Liver (tissue), 9 donors: ENCODE results near the gene GLT6D1. TPM values are rescaled to one million over a fixed set of nuclear protein-coding genes. Genes with fewer than 3 reads are reported as not detected.

Source experiments
- DNase-seq: peaks from one replicate; pipeline ENCODE4 v3.0.0-alpha.2; 2017; ENCODE audit warnings: low spot score
- H3K27ac ChIP-seq, 2 donors: one replicate each; pipeline ENCODE4 v1.7.0; 2013; ENCODE audit warnings: inconsistent platforms in 2 of 2, low read length in 2 of 2, control low read depth in 1 of 2, low read depth in 1 of 2, mild to moderate bottlenecking in 1 of 2
- H3K27me3 ChIP-seq, 4 donors: one replicate each; pipeline versions ENCODE4 v1.6.1 to v1.7.0; 2013; ENCODE audit warnings: low read length in 3 of 4, inconsistent platforms in 1 of 4, mild to moderate bottlenecking in 1 of 4, moderate library complexity in 1 of 4; ENCODE audit not compliant: control insufficient read depth in 4 of 4, insufficient read depth in 4 of 4
- H3K36me3 ChIP-seq, 4 donors: one replicate each; pipeline versions ENCODE4 v1.6.1 to v1.7.0; 2013; ENCODE audit warnings: low read length in 3 of 4, mild to moderate bottlenecking in 3 of 4, low read depth in 1 of 4, moderate library complexity in 1 of 4; ENCODE audit not compliant: control insufficient read depth in 4 of 4, insufficient read depth in 3 of 4
- H3K4me1 ChIP-seq, 4 donors: one replicate each; pipeline versions ENCODE4 v1.6.1 to v1.7.0; 2013; ENCODE audit warnings: low read length in 3 of 4, mild to moderate bottlenecking in 3 of 4, moderate library complexity in 1 of 4; ENCODE audit not compliant: control insufficient read depth in 4 of 4, insufficient read depth in 4 of 4
- H3K4me3 ChIP-seq, 3 donors: one replicate each; pipeline versions ENCODE4 v1.6.1 to v1.7.0; 2013; ENCODE audit warnings: low read length in 3 of 3, control low read depth in 1 of 3, low read depth in 1 of 3, mild to moderate bottlenecking in 1 of 3
- H3K9ac ChIP-seq, 2 donors: one replicate each; pipeline ENCODE4 v1.7.0; 2013; ENCODE audit warnings: low read length in 2 of 2, mild to moderate bottlenecking in 2 of 2, moderate library complexity in 2 of 2, control low read depth in 1 of 2, low read depth in 1 of 2
- H3K9me3 ChIP-seq, 4 donors: one replicate each; pipeline versions ENCODE4 v1.6.1 to v1.7.0; 2013; ENCODE audit warnings: low read length in 3 of 4; ENCODE audit not compliant: control insufficient read depth in 4 of 4
- FOXA2 ChIP-seq: IDR thresholded peaks from 2 replicates; pipeline ENCODE4 v1.6.1; 2016; ENCODE audit warnings: antibody characterized with exemption
- HNF4A ChIP-seq, 2 donors: conservative IDR thresholded peaks; 2 replicates each; pipeline ENCODE4 v1.6.1; 2016; ENCODE audit warnings: antibody characterized with exemption in 2 of 2, mild to moderate bottlenecking in 2 of 2
- HNF4G ChIP-seq: IDR thresholded peaks from 2 replicates; pipeline ENCODE4 v1.6.1; 2016; ENCODE audit warnings: antibody characterized with exemption
- JUND ChIP-seq, 2 donors: IDR thresholded peaks; 2 replicates each; pipeline ENCODE4 v1.6.1; 2016; ENCODE audit warnings: antibody characterized with exemption in 2 of 2
- NR2F2 ChIP-seq: IDR thresholded peaks from 2 replicates; pipeline ENCODE4 v1.6.1; 2016; ENCODE audit warnings: antibody characterized with exemption
- RXRA ChIP-seq, 2 donors: IDR thresholded peaks; 2 replicates each; pipeline ENCODE4 v1.6.1; 2017 to 2018; ENCODE audit warnings: antibody characterized with exemption in 2 of 2, mild to moderate bottlenecking in 1 of 2
- TAF1 ChIP-seq: conservative IDR thresholded peaks from 2 replicates; pipeline ENCODE4 v1.6.1; 2016; ENCODE audit warnings: antibody characterized with exemption, mild to moderate bottlenecking
- YY1 ChIP-seq: IDR thresholded peaks from 2 replicates; pipeline ENCODE4 v1.6.1; 2016; ENCODE audit warnings: antibody characterized with exemption, mild to moderate bottlenecking
- WGBS: extraction: QIAGEN DNeasy Blood & Tissue Kit; methylation state at CpG from one replicate; pipeline ENCODE4 v1.1.7; 2013; 5-methylcytosine and 5-hydroxymethylcytosine counted together
- polyA plus RNA-seq, 2 donors: library from polyadenylated mRNA; stranded (reverse) in 1 of 2; unstranded in 1 of 2; fragments of 200-250 nt in 1 of 2; fragments of >200 nt in 1 of 2; fragmentation: Nextera tagmentation in 1 of 2; extraction: Ambion mirVana in 1 of 2; gene quantifications; one replicate each; pipeline versions ENCODE4 v1.2.1 to v1.2.3, GENCODE V29; 2013 to 2015
- total RNA-seq, 2 donors: library from RNA; depleted of rRNA; stranded (reverse); fragments of >200 nt; gene quantifications; one replicate each; pipeline ENCODE4 v1.2.3, GENCODE V29; 2014
- TF ChIP-seq, protein P1 (sequence below): IDR thresholded peaks from 2 replicates; pipeline ENCODE4 v1.6.1; 2016; ENCODE audit warnings: antibody characterized with exemption, mild to moderate bottlenecking
- donor health status: healthy.
- donor health status: healthy.
- donor health status: healthy.
- donor health status: healthy.
- donor health status: healthy.

Gene GLT6D1
- total and polyA plus RNA-seq, 4 donors = not detected

DNA sequence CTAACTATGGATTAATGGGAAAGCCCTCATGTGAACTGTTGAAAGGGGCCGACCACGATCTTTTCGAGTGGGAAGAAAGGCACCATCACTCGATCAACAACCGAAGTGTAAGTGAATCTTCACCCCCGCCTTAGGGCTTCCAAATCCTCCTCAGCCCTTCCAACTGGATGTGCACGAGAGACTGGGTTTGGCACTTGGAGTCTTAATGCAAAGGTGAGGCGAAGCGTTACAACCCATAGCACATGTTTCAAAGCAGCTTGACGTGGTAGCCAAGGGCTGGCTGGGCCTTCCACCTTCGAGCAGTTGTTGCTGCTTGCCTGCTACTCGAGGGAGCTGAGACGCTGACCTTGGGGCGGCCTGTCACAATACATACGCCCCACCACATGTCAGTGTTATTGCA is 18.1 kb upstream of the GLT6D1 start:
- no peak overlapping the region for H3K4me3 ChIP-seq
- H3K9me3 ChIP-seq = no peaks in the 10 kb centered on the region
- H3K36me3 ChIP-seq = no peaks in the 10 kb centered on the region
- 83% methylated on average over 15 of the region's 15 CpGs for WGBS
- no peaks in the 10 kb centered on the region for H3K27me3 ChIP-seq
- TF ChIP-seq, protein P1, sequence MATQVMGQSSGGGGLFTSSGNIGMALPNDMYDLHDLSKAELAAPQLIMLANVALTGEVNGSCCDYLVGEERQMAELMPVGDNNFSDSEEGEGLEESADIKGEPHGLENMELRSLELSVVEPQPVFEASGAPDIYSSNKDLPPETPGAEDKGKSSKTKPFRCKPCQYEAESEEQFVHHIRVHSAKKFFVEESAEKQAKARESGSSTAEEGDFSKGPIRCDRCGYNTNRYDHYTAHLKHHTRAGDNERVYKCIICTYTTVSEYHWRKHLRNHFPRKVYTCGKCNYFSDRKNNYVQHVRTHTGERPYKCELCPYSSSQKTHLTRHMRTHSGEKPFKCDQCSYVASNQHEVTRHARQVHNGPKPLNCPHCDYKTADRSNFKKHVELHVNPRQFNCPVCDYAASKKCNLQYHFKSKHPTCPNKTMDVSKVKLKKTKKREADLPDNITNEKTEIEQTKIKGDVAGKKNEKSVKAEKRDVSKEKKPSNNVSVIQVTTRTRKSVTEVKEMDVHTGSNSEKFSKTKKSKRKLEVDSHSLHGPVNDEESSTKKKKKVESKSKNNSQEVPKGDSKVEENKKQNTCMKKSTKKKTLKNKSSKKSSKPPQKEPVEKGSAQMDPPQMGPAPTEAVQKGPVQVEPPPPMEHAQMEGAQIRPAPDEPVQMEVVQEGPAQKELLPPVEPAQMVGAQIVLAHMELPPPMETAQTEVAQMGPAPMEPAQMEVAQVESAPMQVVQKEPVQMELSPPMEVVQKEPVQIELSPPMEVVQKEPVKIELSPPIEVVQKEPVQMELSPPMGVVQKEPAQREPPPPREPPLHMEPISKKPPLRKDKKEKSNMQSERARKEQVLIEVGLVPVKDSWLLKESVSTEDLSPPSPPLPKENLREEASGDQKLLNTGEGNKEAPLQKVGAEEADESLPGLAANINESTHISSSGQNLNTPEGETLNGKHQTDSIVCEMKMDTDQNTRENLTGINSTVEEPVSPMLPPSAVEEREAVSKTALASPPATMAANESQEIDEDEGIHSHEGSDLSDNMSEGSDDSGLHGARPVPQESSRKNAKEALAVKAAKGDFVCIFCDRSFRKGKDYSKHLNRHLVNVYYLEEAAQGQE = no peak
- TF ChIP-seq TAF1 (no peak), NR2F2 (no peak), RXRA (IDR thresholded peaks at IDR 0.05) (no peak)
- no peak overlapping the region for H3K27ac ChIP-seq
- H3K9ac ChIP-seq = no peak overlapping the region
- no peak for DNase-seq
- H3K4me1 ChIP-seq = no peaks in the 10 kb centered on the region

DNA sequence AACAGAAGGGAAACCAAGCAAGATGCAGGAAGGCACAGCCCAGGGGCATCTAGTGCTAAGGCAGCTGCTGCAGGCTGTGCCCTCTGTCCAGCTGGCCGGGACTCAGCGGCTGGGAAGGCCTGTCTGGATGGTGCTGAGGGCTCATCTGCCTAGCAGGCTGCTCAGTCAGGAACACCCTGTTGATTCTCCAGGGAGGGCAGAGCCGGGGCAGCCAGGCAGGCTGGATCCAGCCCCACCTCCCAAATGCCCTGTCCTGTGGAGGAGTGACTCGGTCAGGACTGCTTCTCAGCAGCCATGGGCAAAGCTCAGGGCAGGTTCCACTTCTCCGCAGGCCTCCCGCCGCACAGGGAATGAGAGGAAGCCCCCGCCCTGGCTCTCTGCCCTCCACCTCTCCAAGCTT is 16.0 kb upstream of the GLT6D1 start:
- DNase-seq = no peak
- H3K4me3 ChIP-seq = no peak overlapping the region
- WGBS = 78% methylated on average over 8 of the region's 8 CpGs

DNA sequence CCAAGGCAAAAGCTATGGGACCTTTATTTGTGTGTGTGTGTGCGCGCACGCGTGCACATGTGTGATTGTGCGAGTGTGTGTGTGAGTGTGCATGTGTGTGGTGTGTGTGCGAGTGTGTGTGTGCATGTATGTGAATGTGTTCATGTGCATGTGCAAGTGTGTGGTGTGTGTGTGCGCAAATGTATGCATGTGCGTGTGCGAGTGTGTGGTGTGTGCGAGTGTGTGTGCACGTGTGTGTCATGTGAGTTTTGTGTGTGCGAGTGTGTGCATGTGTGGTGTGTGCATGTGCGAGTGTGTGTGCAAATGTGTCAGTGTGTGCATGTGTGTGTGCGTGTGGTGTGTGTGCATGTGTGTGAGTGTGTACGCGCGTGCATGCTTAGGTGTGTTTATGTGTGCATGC is 11.1 kb upstream of the GLT6D1 start:
- 94% methylated on average over 17 of the region's 17 CpGs for WGBS
- DNase-seq = no peak
- no peak for TF ChIP-seq YY1
- no peak overlapping the region for H3K9ac ChIP-seq
- no peaks in the 10 kb centered on the region for H3K36me3 ChIP-seq
- H3K27ac ChIP-seq = no peak overlapping the region
- H3K4me3 ChIP-seq = no peak overlapping the region
- no peaks in the 10 kb centered on the region for H3K4me1 ChIP-seq
- H3K9me3 ChIP-seq = peaks cover 13 to 32% (median 14%) of the 10 kb centered on the region in 4 donors
- H3K27me3 ChIP-seq = no peaks in the 10 kb centered on the region

More for the DNA sequence above, 16.0 kb upstream of the GLT6D1 start:
- TF ChIP-seq HNF4A (conservative IDR thresholded peaks at IDR 0.05) = no peak
- no peak for TF ChIP-seq HNF4G
- TF ChIP-seq YY1 = no peak
- TF ChIP-seq RXRA (IDR thresholded peaks at IDR 0.05) = no peak
- Histone ChIP-seq H3K9me3 (peaks cover 0 to 2% (median 1%) of the 10 kb centered on the region in 4 donors), H3K9ac (no peak overlapping the region), H3K27ac (no peak overlapping the region), H3K27me3 (no peaks in the 10 kb centered on the region), H3K4me1 (no peaks in the 10 kb centered on the region), H3K36me3 (no peaks in the 10 kb centered on the region)

DNA sequence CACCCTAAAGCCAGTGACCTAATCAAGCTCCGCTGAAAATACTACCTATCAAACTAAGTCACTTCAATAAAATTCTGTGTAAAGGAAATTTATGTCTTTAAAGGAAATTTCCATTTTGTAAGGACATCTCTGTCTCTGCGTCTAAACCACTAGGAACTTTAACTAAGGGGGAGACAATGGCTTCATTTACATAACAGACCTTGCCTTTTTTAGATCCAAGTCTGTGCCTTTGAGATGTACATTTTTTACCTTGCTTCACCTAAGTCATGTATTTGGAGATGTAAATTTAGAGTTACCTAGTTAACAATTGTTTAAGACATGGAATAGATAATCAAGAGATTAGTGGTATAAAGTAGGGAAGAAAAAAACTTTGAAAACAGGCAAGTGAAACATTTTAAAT is 10.2 kb upstream of the GLT6D1 start:
- Histone ChIP-seq H3K27ac (no peak overlapping the region), H3K9me3 (peaks cover 19 to 41% (median 21%) of the 10 kb centered on the region in 4 donors), H3K27me3 (no peaks in the 10 kb centered on the region), H3K4me1 (no peaks in the 10 kb centered on the region), H3K4me3 (no peak overlapping the region), H3K9ac (no peak overlapping the region), H3K36me3 (no peaks in the 10 kb centered on the region)
- 65% methylated on average over 2 of the region's 2 CpGs for WGBS
- DNase-seq = no peak
- TF ChIP-seq FOXA2 (no peak), JUND (IDR thresholded peaks at IDR 0.05) (no peak)
